Nucleus accumbens (tissue), 56 donors: ENCODE measurements around the gene CCDC149.
A peak's percentile ranks its signal among the peaks of the same experiment; 100 is the strongest.

Source experiments
- DNase-seq, 56 donors: peaks; one replicate each; lab custom pipeline; 2025; lab: John Stamatoyannopoulos, UW

Gene CCDC149

DNA sequence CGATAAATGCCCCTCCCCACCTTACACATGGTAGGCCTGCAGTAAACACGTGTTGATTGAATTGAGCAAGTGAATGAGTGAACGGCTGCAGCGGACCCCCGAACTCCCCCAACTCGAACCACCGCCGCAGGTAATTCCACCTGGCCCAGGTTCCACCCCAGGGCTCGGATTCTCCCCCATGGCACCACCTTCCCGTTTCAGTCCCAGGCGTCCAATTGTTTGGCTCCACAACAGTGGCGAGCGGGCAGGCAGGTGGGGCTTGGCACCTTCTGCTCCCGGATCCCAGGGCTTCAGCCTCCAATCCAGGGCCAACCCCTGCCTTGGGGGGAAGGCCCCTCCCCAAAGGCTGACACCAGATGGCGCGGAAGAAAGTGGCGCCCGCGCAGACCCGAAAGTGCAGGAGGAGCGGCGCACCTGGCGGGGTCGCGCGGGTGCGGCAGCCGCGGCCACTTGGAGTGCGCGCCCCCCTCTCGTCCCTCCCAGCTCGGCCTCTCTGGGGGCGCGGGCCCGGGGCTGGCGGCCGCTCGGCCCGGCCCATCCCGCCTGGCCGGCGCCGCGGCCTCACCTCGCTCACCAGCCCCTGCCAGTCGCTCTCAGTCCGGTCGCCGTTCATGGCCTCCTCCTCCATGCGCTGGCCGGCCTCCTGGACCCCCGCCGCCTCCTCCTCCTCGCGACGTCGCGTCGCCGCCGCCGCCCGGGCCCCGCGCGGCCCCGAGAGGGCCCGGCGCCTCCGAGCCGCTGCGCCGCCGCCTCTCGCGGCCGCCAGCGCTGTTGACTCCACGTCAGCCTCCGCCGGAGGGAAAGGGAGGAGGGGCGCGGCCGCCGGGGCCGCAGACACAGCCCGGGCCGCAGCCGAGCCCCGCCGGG is at the start of gene CCDC149:
Gene CCDC149 (minus strand): TSS at position 791 of the 867 bp plus-strand sequence. CDS start 178 bp downstream, at position 613.
- peak in 46 of 56 donors; percentile 7 to 72 (median 48) for DNase-seq

DNA sequence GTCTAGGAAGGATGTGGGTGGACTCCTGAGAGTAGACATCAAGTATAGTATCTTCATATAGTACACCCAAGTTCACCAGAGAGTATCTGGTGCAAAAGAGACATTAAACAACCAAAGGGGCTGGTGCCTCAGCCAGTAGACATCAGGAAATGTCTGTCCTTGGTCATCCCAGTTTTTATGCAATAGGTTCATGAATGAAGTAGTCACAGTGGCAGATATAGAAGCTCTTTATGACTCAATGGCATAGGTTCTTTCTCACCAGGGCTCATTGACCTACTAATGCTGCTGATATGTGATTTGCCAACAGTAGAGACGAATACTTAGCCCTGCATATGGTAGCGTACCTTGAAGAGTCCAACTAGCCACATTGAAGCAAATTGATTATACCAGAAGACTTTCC is 45.0 kb upstream of the CCDC149 start:
- DNase-seq: no peak

DNA sequence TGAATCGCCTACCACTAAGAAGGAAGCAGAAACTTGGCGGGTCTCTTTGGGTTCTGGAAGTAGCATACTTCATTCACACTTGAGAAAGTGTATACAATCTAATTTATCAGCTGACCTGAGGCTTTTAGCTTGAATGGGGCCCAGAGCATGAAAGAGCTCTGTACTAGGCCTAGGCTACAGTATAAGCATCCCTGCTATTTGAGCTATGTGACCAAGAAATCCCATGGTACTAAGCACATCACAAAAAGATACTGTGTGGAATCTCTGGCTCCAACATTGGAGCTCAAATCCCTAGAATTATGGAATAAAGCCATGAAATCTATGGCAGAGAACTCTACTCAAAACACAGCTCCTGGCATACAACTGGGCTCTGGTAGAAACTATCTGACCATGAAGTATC is 43.9 kb upstream of the CCDC149 start:
- no peak for DNase-seq

DNA sequence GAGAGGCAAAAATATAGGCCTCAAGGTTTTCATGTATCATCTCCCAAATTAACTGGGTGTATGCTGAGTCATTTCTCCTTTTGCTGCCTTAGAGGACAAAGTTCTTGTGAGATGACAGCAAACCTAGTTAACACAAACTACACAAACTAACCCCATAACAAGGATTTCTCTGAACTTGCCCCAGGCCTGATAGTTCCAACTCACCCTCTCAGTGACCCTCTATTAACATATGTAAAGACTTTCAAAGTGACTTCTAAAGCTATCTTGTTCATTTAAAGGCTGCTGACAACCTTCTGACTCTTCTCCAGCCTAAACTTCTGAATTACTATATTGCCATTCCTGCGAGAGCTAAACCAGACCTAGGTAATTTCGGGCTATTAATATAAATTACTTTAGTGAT is 43.2 kb upstream of the CCDC149 start:
- DNase-seq: no peak

DNA sequence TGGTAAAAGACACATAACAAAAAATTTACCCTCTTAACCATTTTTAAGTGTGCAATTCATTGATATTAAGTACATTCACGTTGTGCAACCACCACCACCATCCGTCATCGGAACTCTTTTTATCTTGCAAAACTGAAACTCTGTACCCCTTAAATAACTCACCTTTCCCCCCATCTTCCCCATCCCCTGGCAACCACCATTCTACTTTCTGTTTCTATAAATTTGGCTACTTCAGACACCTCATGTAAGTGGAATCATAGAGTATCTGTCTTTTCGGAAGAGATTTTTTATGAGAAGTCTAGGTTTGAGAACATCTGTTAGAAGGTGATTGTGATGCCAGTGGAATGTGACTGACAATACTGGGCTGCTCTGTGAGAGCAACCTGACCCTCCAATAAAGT is 39.8 kb upstream of the CCDC149 start:
- DNase-seq: no peak

DNA sequence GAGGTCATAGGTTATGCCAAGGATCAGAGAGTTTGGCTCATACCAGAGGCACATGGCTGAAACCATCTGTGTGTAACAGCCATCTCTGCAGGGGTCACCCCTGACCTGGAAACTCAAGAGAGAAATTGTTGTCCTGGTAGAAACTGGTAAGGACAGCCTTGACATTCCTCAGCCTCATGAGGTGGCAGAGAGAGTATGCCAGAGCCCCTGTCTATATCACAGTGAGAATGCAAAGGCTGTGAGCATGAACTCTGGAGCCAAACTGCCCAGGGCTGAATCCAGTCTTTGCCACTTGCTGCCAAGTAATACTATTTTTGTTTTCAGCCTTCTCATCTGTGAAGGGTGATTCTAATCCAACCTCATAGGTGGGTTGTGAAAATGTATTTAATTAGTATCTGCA is 37.1 kb upstream of the CCDC149 start:
- DNase-seq: no peak

DNA sequence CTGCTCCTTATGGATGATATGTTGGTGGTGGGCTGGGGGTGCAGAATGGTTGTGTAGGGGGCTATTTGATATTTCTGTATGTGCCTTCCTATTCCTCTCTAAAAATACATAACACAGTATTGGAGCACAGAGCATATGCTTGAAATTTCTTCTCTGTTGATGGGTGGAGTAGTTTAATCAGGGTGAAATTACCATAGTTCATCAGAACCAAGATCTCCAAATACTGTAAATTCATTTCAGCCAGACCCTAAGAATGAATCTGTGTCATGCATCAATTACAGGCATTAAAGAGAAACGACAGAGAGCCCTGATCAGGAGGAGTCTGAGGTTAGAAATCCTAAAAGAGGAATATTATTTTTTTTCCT is 25.1 kb upstream of the CCDC149 start:
- DNase-seq: no peak

DNA sequence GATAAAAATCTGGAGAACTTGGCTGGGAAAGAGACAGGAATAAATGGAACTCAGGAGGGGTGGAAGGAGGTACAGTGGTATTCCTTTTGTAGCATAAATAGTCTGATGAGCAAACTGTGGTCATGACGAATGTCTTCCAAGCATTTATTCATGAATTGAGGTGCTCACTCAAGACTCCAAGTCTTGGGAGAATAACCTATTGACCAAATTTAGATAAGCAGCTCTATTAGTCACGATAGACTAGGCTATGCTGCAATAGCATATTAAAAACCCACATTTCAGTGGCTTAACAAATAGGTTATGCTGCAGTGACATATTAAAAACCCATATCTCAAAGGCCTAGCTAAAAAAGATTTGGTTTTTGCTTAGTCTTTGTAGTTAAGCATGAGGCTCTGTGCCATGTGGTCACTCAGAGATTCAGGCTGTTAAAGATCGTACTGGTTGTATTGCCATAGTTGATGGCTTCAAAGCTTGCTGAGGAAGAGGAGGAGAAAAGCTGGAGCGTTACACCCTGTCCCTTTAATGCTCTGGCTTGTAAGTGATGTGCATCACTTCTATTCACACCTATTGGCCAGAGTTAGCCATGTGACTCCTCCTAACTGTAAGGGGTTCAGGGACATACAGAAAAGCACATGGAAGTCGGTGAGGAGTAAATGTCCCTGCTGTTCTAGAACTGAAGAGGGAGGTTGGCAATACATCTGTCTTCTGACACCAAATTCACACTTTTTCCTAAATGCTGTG is 24.5 kb upstream of the CCDC149 start:
- DNase-seq: no peak

DNA sequence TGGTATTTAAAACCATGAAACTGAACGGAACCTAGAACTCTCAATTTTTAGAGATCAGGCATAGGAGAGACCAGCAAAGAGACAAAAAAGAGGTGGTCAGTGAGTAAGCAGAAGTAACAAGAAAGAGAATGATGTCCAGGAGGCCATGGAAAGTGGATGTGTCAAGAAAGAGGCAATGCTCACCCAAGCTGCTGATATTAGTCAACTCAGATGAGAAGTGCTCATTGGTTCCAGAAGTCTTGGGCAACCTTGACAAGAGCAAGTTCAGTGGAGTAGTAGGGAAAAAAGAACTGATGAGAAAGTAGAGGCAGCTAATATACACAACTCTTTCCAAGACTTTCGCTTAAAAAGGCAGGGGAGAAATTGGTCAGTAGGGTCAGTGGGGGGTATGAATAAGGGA is 23.0 kb upstream of the CCDC149 start:
- DNase-seq: no peak

DNA sequence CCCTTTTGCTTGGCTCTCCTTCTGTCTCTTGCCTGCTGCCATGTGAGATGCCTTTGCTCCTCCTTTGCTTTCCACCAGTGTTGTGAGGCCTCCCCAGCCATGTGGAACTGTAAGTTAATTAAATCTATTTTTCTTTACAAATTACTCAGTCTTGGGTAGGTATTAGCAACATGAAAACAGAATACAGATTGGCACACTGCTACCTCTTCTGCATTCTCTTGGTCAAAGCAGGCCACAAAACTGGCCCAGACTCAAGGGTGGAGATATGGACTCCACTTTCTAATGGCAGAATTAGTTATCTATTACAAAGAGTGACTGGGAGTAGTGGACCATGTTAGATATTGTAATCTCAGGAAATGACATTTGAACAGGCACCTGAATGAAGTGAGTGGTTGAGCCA is 21.5 kb upstream of the CCDC149 start:
- no peak for DNase-seq

DNA sequence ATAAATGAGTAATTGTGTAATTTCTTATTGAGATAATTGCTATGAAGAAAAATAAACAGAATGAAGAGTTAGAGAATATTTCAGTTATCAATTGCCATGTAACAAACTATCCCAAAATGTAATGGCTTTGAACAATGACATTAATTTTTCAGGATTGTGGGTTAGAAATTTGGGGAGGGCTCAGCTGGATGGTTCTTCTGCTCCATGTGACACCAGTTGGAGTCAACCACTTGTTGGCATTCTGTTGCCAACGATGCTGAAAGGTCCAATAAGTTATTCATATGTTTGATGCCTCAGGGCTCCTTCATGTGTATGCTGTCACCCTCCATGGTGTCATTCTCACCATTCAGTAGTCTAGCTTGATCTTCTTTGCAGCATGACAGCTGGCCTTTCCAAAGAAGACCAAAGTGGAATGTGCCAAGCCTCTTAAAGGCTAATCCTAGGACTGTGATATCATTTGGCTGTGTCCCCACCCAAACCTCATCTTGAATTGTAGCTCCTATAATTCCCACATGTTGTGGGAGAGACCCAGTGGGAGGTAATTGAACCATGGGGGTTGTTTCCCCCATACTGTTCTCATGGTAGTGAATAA is 20.9 kb upstream of the CCDC149 start:
- DNase-seq: no peak

DNA sequence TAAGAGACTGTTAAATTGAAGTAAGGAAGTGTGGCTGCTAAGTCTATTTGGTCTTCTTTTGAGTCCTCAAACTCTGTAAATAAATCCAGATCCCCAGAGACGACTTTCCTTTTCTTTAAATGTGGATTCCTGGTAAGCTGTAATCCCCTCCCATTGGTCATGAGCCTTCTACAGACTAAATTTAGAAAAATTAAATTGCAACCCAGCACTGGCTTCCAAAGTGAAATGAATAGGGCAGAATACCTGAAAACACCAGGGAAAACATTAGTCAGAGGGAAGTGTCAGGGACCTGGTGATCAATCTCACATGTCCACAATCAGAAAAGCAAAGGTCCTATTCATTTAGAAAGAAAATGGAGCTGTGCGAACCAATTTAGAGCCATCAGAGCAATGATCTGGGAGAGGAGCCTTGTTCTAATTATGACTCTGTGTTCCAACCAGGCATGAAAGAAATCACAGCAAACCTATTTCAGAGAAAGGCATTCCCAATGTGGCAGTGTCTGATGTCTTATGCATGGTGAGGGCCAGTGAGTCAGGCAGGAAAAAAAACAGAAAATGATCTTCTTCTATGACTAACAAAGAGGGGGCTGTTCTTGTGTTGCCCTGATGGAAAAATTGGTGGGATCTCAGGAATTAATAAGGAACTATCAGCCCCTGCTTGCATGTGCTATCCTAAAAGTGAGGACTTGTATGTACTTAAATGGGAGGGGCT is 19.8 kb upstream of the CCDC149 start:
- no peak for DNase-seq

DNA sequence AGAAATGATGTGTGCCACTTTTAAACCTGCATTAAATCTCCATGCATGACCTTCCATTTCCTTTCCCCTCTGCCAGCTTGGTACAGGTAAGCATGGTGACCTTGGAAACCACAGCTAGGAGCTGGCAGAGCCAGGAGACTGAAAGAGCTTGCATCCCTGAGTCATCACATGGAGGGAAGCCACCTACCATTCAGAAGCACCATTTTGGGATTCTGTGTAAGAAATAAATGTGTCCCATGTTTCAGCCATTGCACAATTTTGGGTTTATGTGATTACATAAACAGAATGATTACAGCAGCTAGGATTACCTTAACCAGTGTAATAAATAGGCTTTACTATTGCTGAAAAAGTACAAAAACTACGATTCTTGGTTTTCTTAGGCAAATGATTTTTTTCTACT is 17.3 kb upstream of the CCDC149 start:
- no peak for DNase-seq

DNA sequence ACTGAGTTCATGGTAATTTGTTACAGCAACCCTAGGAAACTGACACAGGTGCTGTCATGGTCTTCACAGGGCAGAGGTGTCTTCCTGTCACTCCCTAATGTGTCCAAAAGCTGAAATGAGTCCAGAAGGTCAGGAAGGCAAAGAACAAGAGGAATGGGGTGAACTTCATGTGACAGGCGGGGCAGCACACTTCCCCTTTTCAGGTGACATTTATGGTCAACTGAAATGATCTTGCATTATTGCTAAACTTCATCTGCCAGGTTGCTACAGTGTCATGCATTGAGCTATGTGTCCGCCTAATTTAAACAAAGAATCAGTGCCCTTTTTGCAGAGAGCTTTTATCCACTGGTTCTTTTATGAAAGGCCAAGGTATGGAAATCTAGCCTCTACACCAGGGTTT is 15.9 kb upstream of the CCDC149 start:
- DNase-seq: no peak

DNA sequence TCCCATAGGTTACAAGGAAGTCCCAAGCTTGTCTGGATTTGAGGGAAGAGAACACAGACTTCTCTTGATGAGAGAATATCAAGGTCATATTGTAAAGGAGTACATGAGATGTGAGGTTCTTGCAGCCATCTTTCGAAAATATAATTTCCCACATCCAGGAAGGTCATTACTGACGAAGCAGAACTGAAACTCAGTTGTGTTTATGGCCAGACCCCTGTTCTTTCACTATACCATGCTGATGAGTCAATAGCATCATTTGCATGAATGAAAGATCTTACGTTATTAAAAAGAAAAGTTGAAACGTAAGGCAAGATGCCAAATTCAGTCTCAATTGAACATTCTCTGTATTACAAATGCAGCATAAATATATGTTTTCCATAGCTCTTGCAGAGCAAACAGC is 14.2 kb upstream of the CCDC149 start:
- no peak for DNase-seq

DNA sequence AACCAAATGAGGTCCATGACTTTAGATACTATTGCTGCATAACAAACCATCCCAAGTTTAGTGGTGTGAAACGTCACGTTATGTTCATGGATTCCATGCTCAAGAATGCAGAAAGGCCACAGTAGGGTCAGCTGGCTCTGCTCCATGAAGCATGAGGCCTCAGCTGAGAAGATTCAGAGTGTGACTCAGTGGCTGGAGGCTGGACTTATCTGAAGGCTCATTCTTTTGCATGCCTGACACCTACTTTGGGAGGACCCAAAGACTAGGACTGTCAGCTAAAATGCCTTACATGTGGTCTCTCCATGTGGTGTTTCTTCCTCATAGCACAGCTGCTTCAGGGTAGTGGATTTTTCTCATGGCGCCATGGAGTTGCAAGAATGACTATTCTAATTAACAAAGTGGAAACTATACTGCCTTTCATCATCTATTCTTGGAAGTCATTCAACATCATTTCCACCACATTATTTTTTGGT is 11.5 kb upstream of the CCDC149 start:
- no peak for DNase-seq

DNA sequence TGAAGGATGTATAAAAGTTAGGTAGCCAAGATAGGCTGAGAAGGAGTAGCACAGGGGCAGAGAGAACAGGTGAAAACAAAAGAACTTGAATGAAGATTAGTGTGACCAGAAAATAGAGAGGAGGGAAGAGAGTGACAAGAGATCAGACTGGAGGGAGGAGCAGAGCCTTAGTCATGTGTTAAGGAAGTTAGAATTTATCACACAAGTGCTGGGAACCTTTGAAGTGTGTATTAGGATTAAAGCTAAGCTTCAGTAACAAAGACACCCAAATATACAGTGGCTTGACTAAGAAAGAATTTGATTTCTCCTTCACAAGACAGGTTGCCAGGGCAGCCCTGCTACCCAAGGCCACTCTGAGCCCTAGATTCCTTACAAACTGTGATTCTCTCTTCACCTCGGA is 10.7 kb upstream of the CCDC149 start:
- DNase-seq: no peak

DNA sequence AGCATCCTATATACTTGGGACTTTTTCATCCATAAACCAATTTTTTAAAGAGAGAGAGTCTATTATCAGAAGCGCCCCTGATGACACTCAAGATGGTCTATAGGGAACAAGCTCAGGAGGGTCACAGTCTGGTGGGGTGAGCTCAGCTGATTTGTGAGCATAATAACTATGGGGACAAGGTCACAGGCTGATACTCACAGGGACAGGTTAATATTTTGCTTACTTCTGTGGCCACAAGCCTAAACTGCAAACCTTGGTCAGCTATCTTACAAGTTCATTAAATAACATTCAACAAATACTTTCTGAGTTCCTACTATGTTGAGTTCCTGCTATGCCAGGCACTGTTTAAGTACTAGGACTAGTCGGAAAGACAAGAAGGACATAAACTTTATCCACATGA is 10.2 kb upstream of the CCDC149 start:
- no peak for DNase-seq

DNA sequence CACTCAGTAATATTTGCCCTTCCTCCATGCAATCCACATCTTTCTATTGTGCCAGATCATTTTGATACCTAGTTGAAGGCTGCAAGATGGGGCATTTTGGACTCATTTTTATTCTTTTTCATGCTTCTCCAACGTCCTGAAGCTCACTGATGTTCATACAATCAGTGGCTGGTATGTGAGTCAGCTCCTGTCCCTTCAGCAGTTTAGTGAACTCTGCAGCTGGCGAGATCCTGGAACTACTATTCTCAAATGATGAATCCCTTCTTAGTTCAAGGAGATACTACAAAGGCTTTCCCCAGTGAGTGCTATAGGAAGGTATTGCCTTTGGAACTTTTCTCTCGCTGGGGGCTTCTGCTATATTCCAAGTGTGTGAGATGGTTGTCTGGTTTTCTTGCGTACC is 9.6 kb upstream of the CCDC149 start:
- DNase-seq: no peak

DNA sequence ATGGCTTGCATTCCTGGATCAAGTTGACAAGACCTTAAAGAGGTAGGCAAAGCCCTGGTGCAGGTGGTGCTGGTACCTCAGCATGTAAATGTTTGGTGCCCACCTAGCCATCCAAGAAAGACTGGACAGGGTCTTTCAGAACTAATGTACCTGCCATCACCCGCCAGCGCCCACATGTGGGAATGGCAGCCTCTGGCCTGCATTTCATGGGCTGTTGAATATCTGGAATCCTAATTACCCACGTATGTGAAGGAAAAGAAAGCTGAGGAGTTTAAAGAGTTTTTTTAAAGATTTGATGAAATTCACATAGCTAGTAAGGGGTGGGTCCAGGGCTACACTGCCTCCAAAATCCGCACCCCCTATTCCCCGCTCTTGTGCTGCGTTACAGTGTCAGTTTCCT is 8.6 kb upstream of the CCDC149 start:
- DNase-seq: no peak

DNA sequence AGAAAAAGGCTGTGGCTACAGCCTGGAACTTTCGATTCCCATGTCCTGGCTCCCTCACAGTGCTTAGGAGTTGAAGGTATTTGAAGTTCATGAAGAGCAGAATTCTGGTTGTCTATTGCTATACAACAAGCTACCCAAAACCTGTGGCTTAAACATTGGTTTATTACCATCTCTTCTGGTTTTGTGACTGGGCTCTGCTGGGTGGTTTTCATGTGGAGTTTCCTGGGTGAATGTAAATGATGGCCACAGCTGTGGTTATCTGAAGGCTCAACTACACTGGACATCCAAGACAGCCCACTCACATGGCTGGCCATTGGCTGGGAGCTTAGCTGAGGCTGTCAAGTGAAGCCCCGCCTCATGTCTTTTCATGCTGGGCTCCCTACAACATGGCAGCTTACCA is 7.2 kb upstream of the CCDC149 start:
- DNase-seq: no peak
